Measurements from ENCODE around the gene TRIM17.

TRIM17 gene

GRCh38 chr1:228407106-228408040 is 9.3 kb downstream of the TRIM17 start:
- TF ChIP-seq CTCF (IDR thresholded peaks at IDR 0.05; ENCODE audit: insufficient read depth, low read depth, low read length, missing control alignments) = no peak
- peak overlapping the region; percentile 71 for H3K4me3 ChIP-seq (ENCODE audit: low read depth, low read length)
- DNase-seq (ENCODE audit: low read depth) = no peak

DNA sequence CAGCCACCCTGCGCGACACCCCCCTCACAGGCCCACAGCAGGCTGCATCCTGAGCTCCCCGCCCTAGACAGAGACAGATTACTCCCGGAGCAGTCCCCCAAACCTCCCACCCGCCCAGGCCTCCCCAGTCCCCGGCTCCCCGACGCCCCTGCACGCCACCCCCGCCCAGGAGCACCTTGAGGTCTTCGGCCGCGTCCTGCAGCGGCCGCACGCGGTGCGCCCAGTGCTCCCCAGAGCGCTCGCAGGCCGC is 10.8 kb downstream of the TRIM17 start:
- H3K4me3 ChIP-seq (ENCODE audit: low read depth, low read length) = peak overlapping the region; percentile 89
- no peak for DNase-seq (ENCODE audit: low read depth)
- no peak for TF ChIP-seq CTCF (IDR thresholded peaks at IDR 0.05; ENCODE audit: insufficient read depth, low read depth, low read length, missing control alignments)

DNA sequence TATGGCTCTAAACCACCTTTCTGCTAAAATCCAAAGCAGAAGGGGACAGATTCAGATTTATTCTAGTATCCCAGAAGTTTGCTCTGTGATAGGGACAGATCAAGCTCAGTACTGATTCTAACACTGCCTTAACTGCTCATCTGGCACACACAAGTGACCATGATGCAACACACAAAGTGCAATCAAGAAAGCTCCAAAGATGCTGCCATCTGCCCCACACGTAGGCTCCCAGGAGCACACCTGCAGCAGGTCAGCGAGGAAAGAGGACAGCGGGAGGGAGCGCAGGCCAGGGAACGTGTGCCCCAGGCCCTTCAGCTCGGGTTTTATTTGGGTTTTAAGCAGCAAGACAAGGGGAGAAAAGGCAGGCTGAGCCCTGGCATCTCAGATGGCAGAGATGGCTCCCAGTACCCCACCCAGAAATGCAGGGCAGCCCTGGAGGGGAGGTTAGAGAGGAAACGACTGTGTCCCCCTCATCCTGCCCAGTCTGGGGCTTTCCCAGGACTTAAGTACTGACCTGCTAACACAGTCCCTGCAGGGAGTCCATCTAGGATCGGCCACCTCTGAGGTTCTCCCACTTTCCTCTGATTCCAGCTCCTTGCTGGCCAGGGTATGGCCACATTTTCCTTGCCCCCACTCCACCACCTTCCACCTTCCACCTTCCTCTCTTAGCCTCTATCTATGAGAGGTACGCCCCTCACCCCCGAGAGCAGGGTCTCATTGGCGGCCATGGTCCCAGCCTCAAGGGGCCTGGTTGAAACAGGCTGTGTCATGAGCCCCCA is 11.3 kb downstream of the TRIM17 start:
- DNase-seq (ENCODE audit: low read depth) = no peak
- TF ChIP-seq CTCF (IDR thresholded peaks at IDR 0.05; ENCODE audit: insufficient read depth, low read depth, low read length, missing control alignments) = no peak

DNA sequence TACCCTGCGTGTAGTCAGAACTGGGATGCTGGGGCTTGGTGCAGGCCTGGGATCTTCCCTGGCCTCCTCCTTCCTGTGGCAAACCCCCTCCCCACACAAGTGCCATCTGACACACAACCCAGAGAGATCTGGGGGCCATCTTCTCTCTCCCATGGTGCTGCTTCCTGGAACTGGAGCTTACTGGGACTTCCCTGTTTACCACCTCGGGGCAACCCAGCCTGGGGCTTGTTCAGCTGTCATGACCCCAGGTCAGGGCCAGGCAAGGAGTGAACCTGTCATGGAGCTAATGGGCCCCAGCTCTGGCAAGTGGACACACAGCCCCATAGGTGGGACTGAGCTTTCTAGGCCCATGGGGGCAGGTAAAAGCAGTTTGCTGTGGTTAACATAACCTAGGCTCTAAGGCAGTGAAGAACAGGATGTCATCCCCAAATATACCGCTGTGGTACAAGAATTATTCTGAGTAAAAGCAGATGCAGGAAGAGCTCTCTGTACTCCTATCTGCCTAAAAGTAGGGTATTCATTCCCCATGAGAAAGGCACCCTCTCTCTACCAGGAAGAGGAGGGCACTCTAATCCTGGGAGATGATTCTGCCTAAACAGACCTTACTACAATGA is 12.4 kb downstream of the TRIM17 start:
- H3K4me3 ChIP-seq (ENCODE audit: low read depth, low read length) = peak overlapping the region; percentile 89
- TF ChIP-seq CTCF (IDR thresholded peaks at IDR 0.05; ENCODE audit: insufficient read depth, low read depth, low read length, missing control alignments) = no peak
- DNase-seq (ENCODE audit: low read depth) = no peak

More for the DNA sequence above, 11.3 kb downstream of the TRIM17 start:
- peak overlapping the region; percentile 89 for H3K4me3 ChIP-seq (ENCODE audit: low read depth, low read length)

GRCh38 chr1:228403231-228403631 is 13.4 kb downstream of the TRIM17 start:
- DNase-seq (ENCODE audit: low read depth) = no peak
- no peak overlapping the region for H3K4me3 ChIP-seq (ENCODE audit: low read depth, low read length)
- TF ChIP-seq CTCF (IDR thresholded peaks at IDR 0.05; ENCODE audit: insufficient read depth, low read depth, low read length, missing control alignments) = no peak

GRCh38 chr1:228402641-228403025 is 14.0 kb downstream of the TRIM17 start:
- no peak for TF ChIP-seq CTCF (IDR thresholded peaks at IDR 0.05; ENCODE audit: insufficient read depth, low read depth, low read length, missing control alignments)
- no peak for DNase-seq (ENCODE audit: low read depth)
- no peak overlapping the region for H3K4me3 ChIP-seq (ENCODE audit: low read depth, low read length)
